B cell (primary cell): ENCODE measurements around the gene ASTL. TPM values are rescaled to one million over a fixed set of nuclear protein-coding genes. Genes with fewer than 3 reads are reported as not detected.

ENCODE experiments used
- ATAC-seq: fragments of 200-7000 bp; cut with Tn5 transposase; one replicate; pipeline ENCODE4 v1.10.0; 2021; ENCODE audit warnings: low read depth, mild to moderate bottlenecking, moderate number of reproducible peaks, moderate library complexity
- CTCF ChIA-PET: fragments of 350-600 bp; sonication (Branson Sonifier 250); formaldehyde crosslinking; loops from one replicate; lab custom pipeline; 2021; ENCODE audit warnings: antibody characterized with exemption, inconsistent platforms; lab: Charles Lee
- POLR2A ChIA-PET: fragments of 350-600 bp; sonication (Branson Sonifier 250); formaldehyde crosslinking; loops from one replicate; lab custom pipeline; 2021; ENCODE audit warnings: antibody characterized with exemption; lab: Charles Lee
- DNase-seq: peaks from one replicate; pipeline ENCODE4 v3.0.0; 2013
- H2AFZ ChIP-seq: 2 replicates; pipeline ENCODE4 v1.6.1; 2012; ENCODE audit warnings: mild to moderate bottlenecking, low read depth, low read length; ENCODE audit not compliant: insufficient read depth, poor library complexity, severe bottlenecking
- H3K27ac ChIP-seq, 2 donors: 1 replicate in 1 of 2; 2 replicates in 1 of 2; pipeline ENCODE4 v1.5.1; 2012 to 2013; ENCODE audit warnings: low read length in 2 of 2, mild to moderate bottlenecking in 2 of 2, moderate library complexity in 1 of 2
- H3K27me3 ChIP-seq, 4 experiments: fragments of 200-600 bp in 1 of 4; sonication (generic) in 1 of 4; replicated peaks in 1 of 4; 1 replicate in 2 of 4; 2 replicates in 2 of 4; pipeline versions ENCODE4 v1.6.1 to v1.7.0; 2013 to 2016; ENCODE audit warnings: low read length in 3 of 4, mild to moderate bottlenecking in 2 of 4, mixed read lengths in 1 of 4, moderate library complexity in 1 of 4; ENCODE audit not compliant: insufficient read depth in 4 of 4, control insufficient read depth in 3 of 4; ENCODE audit errors: control extremely low read depth in 1 of 4
- H3K36me3 ChIP-seq, 2 experiments: replicated peaks in 1 of 2; 1 replicate in 1 of 2; 2 replicates in 1 of 2; pipeline versions ENCODE4 v1.6.1 to v1.7.1; 2013; ENCODE audit warnings: low read length in 1 of 2; ENCODE audit not compliant: insufficient read depth in 2 of 2, control insufficient read depth in 1 of 2; ENCODE audit errors: control extremely low read depth in 1 of 2, extremely low read depth in 1 of 2
- H3K4me1 ChIP-seq, 2 donors: fragments of 200-600 bp in 1 of 2; sonication (generic) in 1 of 2; 1 replicate in 1 of 2; 2 replicates in 1 of 2; pipeline versions ENCODE4 v1.5.1 to v1.6.1; 2013 to 2017; ENCODE audit warnings: low read length in 2 of 2; ENCODE audit not compliant: control insufficient read depth in 2 of 2, insufficient read depth in 2 of 2
- H3K4me2 ChIP-seq: replicated peaks from 2 replicates; pipeline ENCODE3; 2012; ENCODE audit warnings: mild to moderate bottlenecking, low read depth, low read length; ENCODE audit not compliant: poor library complexity, severe bottlenecking
- H3K4me3 ChIP-seq, 5 experiments: fragments of 200-600 bp in 1 of 5; sonication (generic) in 1 of 5; 1 replicate in 3 of 5; 2 replicates in 2 of 5; pipeline versions ENCODE4 v1.5.1 to v1.7.0; 2011 to 2016; ENCODE audit warnings: low read length in 4 of 5, mild to moderate bottlenecking in 4 of 5, low read depth in 2 of 5, control low read depth in 1 of 5, moderate library complexity in 1 of 5; ENCODE audit not compliant: insufficient read depth in 1 of 5; ENCODE audit errors: control extremely low read depth in 1 of 5, extremely low read depth in 1 of 5
- H3K79me2 ChIP-seq: fragments of 200-600 bp; sonication (generic); one replicate; pipeline ENCODE4 v1.6.0; 2016; ENCODE audit warnings: low read length; ENCODE audit not compliant: control insufficient read depth, insufficient read depth
- H3K9ac ChIP-seq: fragments of 200-600 bp; sonication (generic); 2 replicates; pipeline ENCODE4 v1.6.1; 2017; ENCODE audit warnings: mild to moderate bottlenecking, low read length, moderate library complexity
- H3K9me3 ChIP-seq, 3 donors: one replicate each; pipeline versions ENCODE4 v1.6.1 to v1.7.1; 2013; ENCODE audit warnings: low read length in 2 of 3; ENCODE audit not compliant: control insufficient read depth in 2 of 3, insufficient read depth in 1 of 3; ENCODE audit errors: control extremely low read depth in 1 of 3
- H4K20me1 ChIP-seq: 2 replicates; pipeline ENCODE4 v1.6.0; 2012; ENCODE audit warnings: mild to moderate bottlenecking, low read length; ENCODE audit not compliant: insufficient read depth, control insufficient read depth, poor library complexity, severe bottlenecking
- H3K27ac Mint-ChIP-seq: one replicate; pipeline ENCODE4 v1.8.0; 2021; ENCODE audit warnings: mixed read lengths
- H3K27me3 Mint-ChIP-seq: one replicate; pipeline ENCODE4 v1.8.0; 2021; ENCODE audit warnings: mixed read lengths
- H3K4me1 Mint-ChIP-seq: one replicate; pipeline ENCODE4 v1.8.0; 2021; ENCODE audit warnings: mixed read lengths
- H3K4me3 Mint-ChIP-seq: one replicate; pipeline ENCODE4 v1.8.0; 2021; ENCODE audit warnings: mixed read lengths
- H3K9me3 Mint-ChIP-seq: one replicate; pipeline ENCODE4 v1.8.0; 2022; ENCODE audit warnings: mixed read lengths; ENCODE audit not compliant: insufficient read depth
- EZH2 ChIP-seq: IDR thresholded peaks from 2 replicates; pipeline ENCODE4 v1.6.1; 2012; ENCODE audit warnings: borderline replicate concordance, low read depth, mild to moderate bottlenecking, moderate library complexity, low read length; ENCODE audit not compliant: insufficient read depth, poor library complexity, severe bottlenecking
- WGBS: methylation state at CpG from one replicate; pipeline ENCODE4 v1.1.5; 2013; ENCODE audit warnings: missing lambda C conversion rate; ENCODE audit not compliant: insufficient coverage; 5-methylcytosine and 5-hydroxymethylcytosine counted together
- intact Hi-C: fragments of 100-400 bp; cut with micrococcal nuclease; formaldehyde crosslinking; loops from one replicate; pipeline ENCODE4 v1.10.0; 2022
- polyA plus RNA-seq: library from polyadenylated mRNA; depleted of rRNA; stranded (reverse); fragments of >200 nt; gene quantifications from 2 replicates; pipeline ENCODE4 v1.2.3, GENCODE V29; 2012
- total RNA-seq, 2 donors: library from RNA; stranded (reverse); fragments of 120-200 nt in 1 of 2; gene quantifications; 1 replicate in 1 of 2; 2 replicates in 1 of 2; pipeline versions ENCODE4 v1.2.3 to v1.2.4, GENCODE V29; 2013 to 2022
- TF ChIP-seq, protein P1 (sequence below): fragments of 200-600 bp; IDR thresholded peaks from one replicate; pipeline ENCODE4 v1.8.0; 2022; ENCODE audit warnings: antibody characterized with exemption, mild to moderate bottlenecking

The ASTL gene
- total and polyA plus RNA-seq, 2 donors (not counting 1 experiment from before 2014, with no cell fraction given) = 0.15 to 0.59 TPM

DNA sequence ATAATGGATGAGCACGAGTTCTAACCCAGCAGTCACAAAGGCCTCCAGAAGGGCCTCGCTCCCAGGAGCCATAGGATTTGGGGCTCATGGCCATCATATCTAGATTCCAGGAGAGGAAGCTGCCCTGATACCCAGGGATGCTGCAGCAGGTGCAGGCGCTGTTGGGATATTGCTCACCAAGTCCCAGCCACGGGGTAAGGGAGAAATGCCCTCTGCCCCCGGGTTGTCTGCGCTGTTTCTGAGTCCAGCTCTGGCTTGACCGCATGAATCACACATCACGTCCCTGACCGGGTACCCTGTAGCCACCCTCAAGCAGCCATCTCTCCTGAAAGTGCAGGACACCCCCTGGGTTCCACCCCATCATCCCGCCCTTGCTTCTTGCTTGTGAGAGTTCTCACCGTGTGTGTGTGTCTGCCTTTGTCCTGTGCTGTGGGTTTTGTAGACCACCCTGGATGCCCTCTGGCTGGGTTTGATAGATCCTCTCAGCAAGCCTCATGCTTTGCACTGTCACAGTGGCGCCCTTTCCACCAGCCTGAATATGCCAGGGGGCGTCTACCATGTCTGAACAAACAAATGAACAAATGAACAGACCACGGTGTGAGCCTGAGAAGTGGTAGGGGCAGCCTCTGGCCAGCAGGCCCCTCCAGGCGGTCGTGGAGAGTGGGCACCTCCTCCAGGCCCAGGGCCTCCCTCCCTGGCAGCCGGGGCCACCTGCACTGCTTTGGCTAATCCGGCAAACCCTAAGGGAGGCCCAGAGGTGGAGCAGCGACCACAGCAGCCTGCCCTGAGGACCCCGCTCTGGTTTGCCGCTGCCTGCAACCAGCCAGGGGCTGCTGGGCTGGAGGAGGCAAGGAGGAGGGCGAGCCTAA, 54.1 kb downstream of the ASTL start:
- Histone ChIP-seq H3K4me2 (no peak overlapping the region), H2AFZ (no peak overlapping the region)

More for the DNA sequence above, 54.1 kb downstream of the ASTL start:
- Histone ChIP-seq H3K27me3 (peaks cover 0 to 12% (median 0%) of the 10 kb centered on the region in 4 experiments), H4K20me1 (no peaks in the 10 kb centered on the region), H3K4me3 (no peak overlapping the region), H3K9ac (no peak overlapping the region), H3K9me3 (peaks cover 0 to 12% (median 0%) of the 10 kb centered on the region in 3 donors), H3K36me3 (no peaks in the 10 kb centered on the region), H3K27ac (no peak overlapping the region), H3K4me1 (no peaks in the 10 kb centered on the region), H3K79me2 (no peaks in the 10 kb centered on the region)
- no peak overlapping the region for H3K27ac Mint-ChIP-seq
- no peaks in the 10 kb centered on the region for H3K9me3 Mint-ChIP-seq
- H3K4me3 Mint-ChIP-seq = no peak overlapping the region
- H3K27me3 Mint-ChIP-seq = peaks cover 37% of the 10 kb centered on the region
- DNase-seq (no peak), ATAC-seq (no peak)
- intact Hi-C loops = no loop called here
- 85% methylated on average over 20 of the region's 22 CpGs for WGBS
- ChIA-PET POLR2A (no interaction called here), CTCF (no interaction called here)
- TF ChIP-seq EZH2 = no peak
- TF ChIP-seq, protein P1, sequence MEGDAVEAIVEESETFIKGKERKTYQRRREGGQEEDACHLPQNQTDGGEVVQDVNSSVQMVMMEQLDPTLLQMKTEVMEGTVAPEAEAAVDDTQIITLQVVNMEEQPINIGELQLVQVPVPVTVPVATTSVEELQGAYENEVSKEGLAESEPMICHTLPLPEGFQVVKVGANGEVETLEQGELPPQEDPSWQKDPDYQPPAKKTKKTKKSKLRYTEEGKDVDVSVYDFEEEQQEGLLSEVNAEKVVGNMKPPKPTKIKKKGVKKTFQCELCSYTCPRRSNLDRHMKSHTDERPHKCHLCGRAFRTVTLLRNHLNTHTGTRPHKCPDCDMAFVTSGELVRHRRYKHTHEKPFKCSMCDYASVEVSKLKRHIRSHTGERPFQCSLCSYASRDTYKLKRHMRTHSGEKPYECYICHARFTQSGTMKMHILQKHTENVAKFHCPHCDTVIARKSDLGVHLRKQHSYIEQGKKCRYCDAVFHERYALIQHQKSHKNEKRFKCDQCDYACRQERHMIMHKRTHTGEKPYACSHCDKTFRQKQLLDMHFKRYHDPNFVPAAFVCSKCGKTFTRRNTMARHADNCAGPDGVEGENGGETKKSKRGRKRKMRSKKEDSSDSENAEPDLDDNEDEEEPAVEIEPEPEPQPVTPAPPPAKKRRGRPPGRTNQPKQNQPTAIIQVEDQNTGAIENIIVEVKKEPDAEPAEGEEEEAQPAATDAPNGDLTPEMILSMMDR = no peak
- no peaks in the 10 kb centered on the region for H3K4me1 Mint-ChIP-seq
